Effector memory CD4-positive, alpha-beta T cell (primary cell): ENCODE data around the gene CDKAL1.

Experiments
- DNase-seq, 3 donors: peaks; one replicate each; pipeline ENCODE4 v3.0.0-alpha.2; 2020
- H3K27ac ChIP-seq: 2 replicates; pipeline ENCODE4 v1.7.0; 2013; ENCODE audit warnings: mild to moderate bottlenecking, low read length, moderate library complexity; ENCODE audit not compliant: insufficient read depth, poor library complexity, severe bottlenecking
- H3K27me3 ChIP-seq: replicated peaks from 2 replicates; pipeline ENCODE4 v1.7.0; 2013; ENCODE audit warnings: mild to moderate bottlenecking, low read length; ENCODE audit not compliant: insufficient read depth, control insufficient read depth, poor library complexity, severe bottlenecking
- H3K36me3 ChIP-seq: 2 replicates; pipeline ENCODE4 v1.7.0; 2013; ENCODE audit warnings: mild to moderate bottlenecking, low read length, moderate library complexity; ENCODE audit not compliant: control insufficient read depth, insufficient read depth
- H3K4me1 ChIP-seq: 2 replicates; pipeline ENCODE4 v1.7.0; 2013; ENCODE audit warnings: low read length, mild to moderate bottlenecking; ENCODE audit not compliant: control insufficient read depth, insufficient read depth, poor library complexity, severe bottlenecking
- H3K4me3 ChIP-seq: 2 replicates; pipeline ENCODE4 v1.7.0; 2013; ENCODE audit warnings: low read length, low read depth, mild to moderate bottlenecking; ENCODE audit not compliant: insufficient read depth, poor library complexity, severe bottlenecking
- H3K9me3 ChIP-seq: 2 replicates; pipeline ENCODE4 v1.7.0; 2013; ENCODE audit warnings: mild to moderate bottlenecking, low read length, moderate library complexity; ENCODE audit not compliant: control insufficient read depth

The CDKAL1 gene

DNA sequence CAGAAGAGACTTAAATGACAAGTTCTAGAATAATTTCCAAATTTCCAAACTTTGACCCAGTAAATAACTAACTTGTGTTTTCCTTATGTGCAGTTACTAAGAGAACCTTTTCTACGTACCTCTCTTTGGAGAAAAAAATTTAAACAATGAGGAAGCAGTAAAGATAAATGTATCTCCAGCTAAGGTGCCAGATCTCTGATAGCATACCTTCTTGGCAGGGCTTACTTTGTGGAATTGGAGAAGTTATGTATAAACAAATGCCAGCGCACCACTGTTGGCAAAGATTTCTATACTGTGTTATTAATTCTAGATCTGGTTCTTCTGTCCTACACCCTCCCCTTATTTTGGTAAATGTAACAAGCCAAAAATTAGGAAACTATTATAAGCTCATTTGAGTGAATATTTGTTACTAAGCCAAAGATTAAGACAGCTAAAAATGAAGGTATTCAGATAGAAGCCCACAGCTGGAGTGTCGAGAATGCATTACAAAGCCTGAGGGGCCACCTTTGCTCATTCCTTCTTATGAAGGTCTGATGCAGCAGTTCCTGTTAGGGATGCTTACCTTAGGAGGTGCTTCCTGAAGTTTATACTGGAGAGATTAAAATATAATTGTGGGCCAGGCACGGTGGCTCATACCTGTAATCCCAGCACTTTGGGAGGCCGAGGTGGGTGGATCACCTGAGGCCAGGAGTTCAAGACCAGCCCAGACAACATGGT, 686.2 kb downstream of the CDKAL1 start:
- Histone ChIP-seq H3K4me1 (no peaks in the 10 kb centered on the region), H3K27ac (no peak overlapping the region), H3K4me3 (no peak overlapping the region), H3K9me3 (no peaks in the 10 kb centered on the region), H3K36me3 (no peaks in the 10 kb centered on the region), H3K27me3 (no peaks in the 10 kb centered on the region)
- DNase-seq: no peak

DNA sequence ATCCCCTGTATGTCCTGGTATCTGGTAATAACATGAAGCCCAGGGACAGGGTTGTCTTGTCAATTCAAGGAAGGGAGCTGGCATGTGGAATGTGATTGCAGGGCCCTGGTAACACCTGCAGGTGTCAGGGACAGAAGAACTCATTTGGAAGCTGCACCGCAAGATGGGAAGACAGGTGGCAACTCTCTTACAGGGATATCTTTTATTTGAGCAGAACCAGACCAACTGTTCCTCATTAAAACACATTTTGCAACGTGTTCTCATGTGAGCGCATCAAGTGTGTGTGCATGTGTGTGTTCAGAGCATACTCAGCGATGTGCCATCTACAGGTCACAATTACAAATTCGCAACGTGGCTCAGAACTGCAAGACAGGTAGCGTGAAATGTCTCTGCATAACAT, 688.4 kb downstream of the CDKAL1 start:
- Histone ChIP-seq H3K27ac (no peak overlapping the region), H3K4me1 (no peaks in the 10 kb centered on the region), H3K27me3 (no peaks in the 10 kb centered on the region), H3K36me3 (no peaks in the 10 kb centered on the region), H3K4me3 (no peak overlapping the region), H3K9me3 (no peaks in the 10 kb centered on the region)
- no peak for DNase-seq

DNA sequence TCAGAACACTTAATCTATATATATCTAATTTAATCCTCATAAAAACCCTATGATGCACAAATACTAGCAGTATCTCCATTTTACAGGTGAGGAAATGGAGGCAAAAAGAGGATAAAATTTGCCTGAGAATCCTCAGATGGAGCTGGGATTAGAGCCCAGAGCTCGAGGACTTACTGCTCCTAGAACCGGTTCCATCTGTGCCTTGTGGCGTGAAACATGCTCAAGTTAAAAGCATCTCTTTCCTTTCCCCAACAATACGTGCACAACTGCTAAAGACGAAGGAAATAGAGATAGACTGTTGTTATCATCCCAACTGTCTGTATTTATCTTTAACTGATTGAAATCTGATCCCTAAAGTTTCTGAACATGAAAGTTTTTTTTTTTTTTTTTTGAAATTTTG, 691.7 kb downstream of the CDKAL1 start:
- Histone ChIP-seq H3K9me3 (no peaks in the 10 kb centered on the region), H3K4me1 (no peaks in the 10 kb centered on the region), H3K27ac (no peak overlapping the region), H3K27me3 (no peaks in the 10 kb centered on the region), H3K4me3 (no peak overlapping the region), H3K36me3 (no peaks in the 10 kb centered on the region)
- no peak for DNase-seq

GRCh38 chr6:21227486-21227885, 693.2 kb downstream of the CDKAL1 start:
- Histone ChIP-seq H3K4me3 (no peak overlapping the region), H3K27ac (no peak overlapping the region)
- DNase-seq: no peak

GRCh38 chr6:21228411-21228810, 694.2 kb downstream of the CDKAL1 start:
- Histone ChIP-seq H3K4me1 (no peaks in the 10 kb centered on the region), H3K4me3 (no peak overlapping the region), H3K9me3 (no peaks in the 10 kb centered on the region), H3K36me3 (peaks cover 5% of the 10 kb centered on the region), H3K27ac (no peak overlapping the region), H3K27me3 (no peaks in the 10 kb centered on the region)
- no peak for DNase-seq

More at GRCh38 chr6:21227486-21227885, 693.2 kb downstream of the CDKAL1 start:
- Histone ChIP-seq H3K9me3 (no peaks in the 10 kb centered on the region), H3K36me3 (no peaks in the 10 kb centered on the region), H3K4me1 (no peaks in the 10 kb centered on the region), H3K27me3 (no peaks in the 10 kb centered on the region)

DNA sequence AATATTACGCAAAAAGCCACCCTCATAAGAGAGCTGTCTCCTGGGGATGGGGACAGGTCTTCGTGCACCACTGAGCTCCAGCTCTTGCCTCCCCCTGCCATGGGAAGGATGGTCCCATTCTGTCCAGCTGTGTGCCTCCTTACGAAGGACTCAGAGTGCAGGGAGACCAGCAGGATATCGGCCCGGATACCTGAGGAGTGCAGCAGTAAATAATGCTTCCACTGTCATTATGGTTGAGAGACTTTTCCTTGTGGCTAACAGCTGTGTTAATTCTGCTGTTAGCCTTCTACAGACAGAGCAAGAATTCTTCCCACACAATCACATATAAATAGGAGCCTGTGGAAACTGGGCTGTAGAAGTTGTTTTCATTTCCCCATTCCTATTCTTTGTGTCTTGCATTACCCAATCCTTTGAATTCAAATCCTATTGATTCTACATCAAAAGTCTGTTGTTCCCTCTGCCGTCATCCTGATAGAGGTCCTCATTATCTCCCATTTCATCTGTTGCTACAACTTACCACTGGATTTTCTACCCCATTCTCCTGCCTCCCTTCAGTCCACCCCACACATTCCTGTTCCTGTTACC, 694.7 kb downstream of the CDKAL1 start:
- H3K36me3 ChIP-seq: peaks cover 8% of the 10 kb centered on the region
- no peaks in the 10 kb centered on the region for H3K27me3 ChIP-seq
- H3K27ac ChIP-seq: no peak overlapping the region
- no peak overlapping the region for H3K4me3 ChIP-seq
- DNase-seq: no peak
- H3K4me1 ChIP-seq: no peaks in the 10 kb centered on the region
- H3K9me3 ChIP-seq: no peaks in the 10 kb centered on the region

DNA sequence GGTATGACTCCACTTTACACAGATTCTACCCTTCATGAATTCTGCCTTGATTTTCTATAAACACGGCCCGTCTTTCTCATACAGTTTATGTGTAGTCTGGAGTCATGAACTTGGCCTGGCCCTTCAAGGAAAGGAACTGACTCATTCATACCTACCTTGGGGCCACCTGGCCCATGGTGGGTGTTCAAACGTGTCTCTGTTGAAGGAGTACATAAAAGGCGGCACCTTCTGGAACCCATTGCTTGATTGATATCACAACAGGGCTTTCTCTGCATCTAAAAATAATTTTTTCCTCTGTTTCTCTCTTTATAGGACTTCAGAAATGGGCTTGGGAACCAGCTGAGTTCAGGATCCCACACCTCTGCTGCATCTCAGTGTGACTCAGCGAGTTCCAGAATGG, 696.3 kb downstream of the CDKAL1 start:
- no peak overlapping the region for H3K4me3 ChIP-seq
- H3K9me3 ChIP-seq: no peaks in the 10 kb centered on the region
- no peaks in the 10 kb centered on the region for H3K27me3 ChIP-seq
- H3K27ac ChIP-seq: no peak overlapping the region
- no peaks in the 10 kb centered on the region for H3K4me1 ChIP-seq
- no peak for DNase-seq
- H3K36me3 ChIP-seq: peaks cover 8% of the 10 kb centered on the region

GRCh38 chr6:21235162-21235561, 700.9 kb downstream of the CDKAL1 start:
- DNase-seq: no peak
- no peaks in the 10 kb centered on the region for H3K27me3 ChIP-seq
- no peak overlapping the region for H3K27ac ChIP-seq
- H3K4me3 ChIP-seq: no peak overlapping the region
- H3K4me1 ChIP-seq: no peaks in the 10 kb centered on the region
- no peaks in the 10 kb centered on the region for H3K9me3 ChIP-seq
- H3K36me3 ChIP-seq: peaks cover 8% of the 10 kb centered on the region

GRCh38 chr6:21238208-21238607, 704.0 kb downstream of the CDKAL1 start:
- Histone ChIP-seq H3K4me3 (no peak overlapping the region), H3K9me3 (no peaks in the 10 kb centered on the region), H3K27me3 (no peaks in the 10 kb centered on the region), H3K27ac (no peak overlapping the region), H3K4me1 (no peaks in the 10 kb centered on the region), H3K36me3 (peaks cover 5% of the 10 kb centered on the region)
- no peak for DNase-seq

GRCh38 chr6:21240709-21241108, 706.5 kb downstream of the CDKAL1 start:
- Histone ChIP-seq H3K9me3 (no peaks in the 10 kb centered on the region), H3K27me3 (no peaks in the 10 kb centered on the region), H3K36me3 (no peaks in the 10 kb centered on the region), H3K4me3 (no peak overlapping the region), H3K4me1 (no peaks in the 10 kb centered on the region), H3K27ac (no peak overlapping the region)
- DNase-seq: no peak
